Measurements from ENCODE around the gene HRH1.

- no peak for TF ChIP-seq POLR2A (IDR thresholded peaks at IDR 0.05)
- TF ChIP-seq CTCF (IDR thresholded peaks at IDR 0.05): no peak
Observed at GRCh38 chr3:11115548-11115947, 38.7 kb upstream of the HRH1 start.
